Measurements from ENCODE around the gene TRMO.

DNA sequence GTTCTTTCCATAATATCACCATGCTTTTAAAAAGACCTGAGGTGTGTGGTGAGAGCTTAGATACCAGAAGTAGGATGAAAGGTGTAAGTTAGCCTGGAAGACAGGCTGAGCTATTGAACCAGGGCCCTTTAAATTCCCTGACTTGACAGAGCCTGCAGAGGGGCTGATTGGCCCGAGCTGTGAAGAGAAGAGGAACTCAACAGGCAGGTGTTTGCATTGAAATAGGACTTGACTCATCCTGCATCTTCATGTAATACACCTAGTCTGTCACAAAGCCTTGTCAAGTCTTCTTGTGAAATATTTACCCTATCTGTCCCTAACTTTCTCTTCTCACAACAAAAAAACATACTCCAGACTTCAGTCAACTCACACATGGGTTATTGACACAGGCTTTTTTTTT, 44.2 kb upstream of the TRMO start:
- TF ChIP-seq, protein P1, sequence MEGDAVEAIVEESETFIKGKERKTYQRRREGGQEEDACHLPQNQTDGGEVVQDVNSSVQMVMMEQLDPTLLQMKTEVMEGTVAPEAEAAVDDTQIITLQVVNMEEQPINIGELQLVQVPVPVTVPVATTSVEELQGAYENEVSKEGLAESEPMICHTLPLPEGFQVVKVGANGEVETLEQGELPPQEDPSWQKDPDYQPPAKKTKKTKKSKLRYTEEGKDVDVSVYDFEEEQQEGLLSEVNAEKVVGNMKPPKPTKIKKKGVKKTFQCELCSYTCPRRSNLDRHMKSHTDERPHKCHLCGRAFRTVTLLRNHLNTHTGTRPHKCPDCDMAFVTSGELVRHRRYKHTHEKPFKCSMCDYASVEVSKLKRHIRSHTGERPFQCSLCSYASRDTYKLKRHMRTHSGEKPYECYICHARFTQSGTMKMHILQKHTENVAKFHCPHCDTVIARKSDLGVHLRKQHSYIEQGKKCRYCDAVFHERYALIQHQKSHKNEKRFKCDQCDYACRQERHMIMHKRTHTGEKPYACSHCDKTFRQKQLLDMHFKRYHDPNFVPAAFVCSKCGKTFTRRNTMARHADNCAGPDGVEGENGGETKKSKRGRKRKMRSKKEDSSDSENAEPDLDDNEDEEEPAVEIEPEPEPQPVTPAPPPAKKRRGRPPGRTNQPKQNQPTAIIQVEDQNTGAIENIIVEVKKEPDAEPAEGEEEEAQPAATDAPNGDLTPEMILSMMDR (IDR thresholded peaks at IDR 0.05; ENCODE audit: low read depth, low read length) = no peak
- TF ChIP-seq POLR2A (IDR thresholded peaks at IDR 0.05; ENCODE audit: extremely low read depth, insufficient read length) (no peak), MYC (IDR thresholded peaks at IDR 0.05; ENCODE audit: low read depth, low read length) (no peak)
- TF ChIP-seq, protein P2, sequence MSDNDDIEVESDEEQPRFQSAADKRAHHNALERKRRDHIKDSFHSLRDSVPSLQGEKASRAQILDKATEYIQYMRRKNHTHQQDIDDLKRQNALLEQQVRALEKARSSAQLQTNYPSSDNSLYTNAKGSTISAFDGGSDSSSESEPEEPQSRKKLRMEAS (IDR thresholded peaks at IDR 0.05; ENCODE audit: low read depth, low read length) = no peak
